OCI-LY7 (cell line): ENCODE data around the gene CATSPER1. TPM values are rescaled to one million over a fixed set of nuclear protein-coding genes. Genes with fewer than 3 reads are reported as not detected.

Experiments used
- BruUV-seq: library from RNA; stranded (reverse); fragments of 400-500 nt; replicated peaks from 2 replicates; lab custom pipeline; 2021; lab: Mats Ljungman, UMichigan
- CTCF ChIA-PET: fragments of 300-600 bp; sonication (Branson Sonifier 250); formaldehyde crosslinking; loops from one replicate; lab custom pipeline; 2022; ENCODE audit warnings: antibody characterized with exemption; ENCODE audit not compliant: unreplicated experiment; lab: Charles Lee
- POLR2A ChIA-PET: fragments of 300-600 bp; sonication (Branson Sonifier 250); formaldehyde crosslinking; loops from one replicate; lab custom pipeline; 2022; ENCODE audit warnings: antibody characterized with exemption; lab: Charles Lee
- DNase-seq: peaks from one replicate; pipeline ENCODE4 v3.0.0-alpha.2; 2015; ENCODE audit warnings: low spot score
- H2AFZ ChIP-seq: fragments of 200-600 bp; sonication (generic), shearing (Covaris generic); 2 replicates; pipeline ENCODE4 v1.6.1; 2014; ENCODE audit warnings: mild to moderate bottlenecking, antibody characterized with exemption, low read length, moderate library complexity
- H3K27ac ChIP-seq: fragments of 200-600 bp; sonication (generic); 2 replicates; pipeline ENCODE4 v1.5.1; 2014; ENCODE audit warnings: mixed run types, low read depth, mild to moderate bottlenecking, moderate library complexity, low read length, inconsistent platforms; ENCODE audit not compliant: poor library complexity, severe bottlenecking
- H3K36me3 ChIP-seq: fragments of 200-600 bp; sonication (generic); 2 replicates; pipeline ENCODE4 v1.6.1; 2014; ENCODE audit warnings: mild to moderate bottlenecking, antibody characterized with exemption, low read length, moderate library complexity, mixed read lengths; ENCODE audit not compliant: insufficient read depth
- H3K4me1 ChIP-seq: fragments of 200-600 bp; sonication (generic); 2 replicates; pipeline ENCODE4 v1.5.1; 2014; ENCODE audit warnings: mild to moderate bottlenecking, low read length; ENCODE audit not compliant: insufficient read depth, poor library complexity, severe bottlenecking
- H3K4me2 ChIP-seq: fragments of 200-600 bp; sonication (generic); 2 replicates; pipeline ENCODE4 v1.6.1; 2014; ENCODE audit warnings: mild to moderate bottlenecking, low read length
- H3K4me3 ChIP-seq: fragments of 200-600 bp; sonication (generic); 2 replicates; pipeline ENCODE4 v1.5.1; 2014; ENCODE audit warnings: mild to moderate bottlenecking, low read depth, low read length; ENCODE audit not compliant: poor library complexity, severe bottlenecking
- H3K79me2 ChIP-seq: fragments of 200-600 bp; sonication (generic); 2 replicates; pipeline ENCODE4 v1.6.1; 2016; ENCODE audit warnings: low read depth, mild to moderate bottlenecking, low read length, moderate library complexity, mixed read lengths; ENCODE audit not compliant: insufficient read depth
- H3K9me2 ChIP-seq: fragments of 200-600 bp; sonication (generic); 2 replicates; pipeline ENCODE4 v1.6.1; 2016; ENCODE audit warnings: mild to moderate bottlenecking, low read length, mixed read lengths; ENCODE audit not compliant: insufficient read depth
- H3K9me3 ChIP-seq: fragments of 200-600 bp; sonication (generic); 2 replicates; pipeline ENCODE4 v1.6.1; 2014; ENCODE audit warnings: mild to moderate bottlenecking, mixed run types, low read length, mixed read lengths
- H4K20me1 ChIP-seq: fragments of 200-600 bp; sonication (generic); 2 replicates; pipeline ENCODE4 v1.6.1; 2014; ENCODE audit warnings: mild to moderate bottlenecking, antibody characterized with exemption, low read length, moderate library complexity, mixed read lengths; ENCODE audit not compliant: insufficient read depth
- CTCF ChIP-seq: fragments of 200-600 bp; sonication (generic); conservative IDR thresholded peaks from 2 replicates; pipeline ENCODE4 v1.5.1; 2014; ENCODE audit warnings: mild to moderate bottlenecking, antibody characterized with exemption, low read length, moderate library complexity, mixed read lengths
- EZH2phosphoT487 ChIP-seq: fragments of 200-600 bp; sonication (generic); IDR thresholded peaks from 2 replicates; pipeline ENCODE4 v1.6.1; 2018; ENCODE audit warnings: low read depth, borderline replicate concordance, mild to moderate bottlenecking, mixed run types, antibody characterized with exemption, low read length, moderate library complexity, mixed read lengths
- intact Hi-C: fragments of 100-400 bp; cut with micrococcal nuclease; formaldehyde crosslinking; loops from one replicate; pipeline ENCODE4 v1.10.0; 2022; ENCODE audit not compliant: unreplicated experiment
- total RNA-seq, 2 experiments: library from RNA; depleted of rRNA in 1 of 2; stranded (reverse); fragments of >200 nt in 1 of 2; shearing (Covaris generic) in 1 of 2; gene quantifications; 2 replicates each; pipeline ENCODE4 v1.2.3, GENCODE V29; 2014 to 2022

The CATSPER1 gene
- total RNA-seq, 2 experiments from 2014 or later: not detected

GRCh38 chr11:66022401-66023185 is 3.7 kb downstream of the CATSPER1 start:
- BruUV-seq: no TSS peak
- intact Hi-C loops: no loop called here
- peak; percentile 53 for DNase-seq
- no peak overlapping the region for H2AFZ ChIP-seq
- no peaks in the 10 kb centered on the region for H3K79me2 ChIP-seq
- TF ChIP-seq EZH2phosphoT487 (no peak), CTCF (peak; percentile 86)
- H3K9me3 ChIP-seq: no peaks in the 10 kb centered on the region
- H3K4me1 ChIP-seq: no peaks in the 10 kb centered on the region
- no peak overlapping the region for H3K4me3 ChIP-seq
- ChIA-PET POLR2A (no interaction called here), CTCF (interaction anchor here (1.3 to 1.4 kb wide), 2 partner anchors 20 to 23 kb away, joined by 3 to 5 read pairs; partner anchors contain the start of gene BANF1)
- H3K4me2 ChIP-seq: no peak overlapping the region
- no peak overlapping the region for H3K27ac ChIP-seq
- H3K36me3 ChIP-seq: no peaks in the 10 kb centered on the region
- H4K20me1 ChIP-seq: no peaks in the 10 kb centered on the region
- H3K9me2 ChIP-seq: no peaks in the 10 kb centered on the region

- DNase-seq: no peak
- Histone ChIP-seq H3K79me2 (no peaks in the 10 kb centered on the region), H3K36me3 (no peaks in the 10 kb centered on the region), H3K4me1 (no peaks in the 10 kb centered on the region), H4K20me1 (no peaks in the 10 kb centered on the region), H3K27ac (no peak overlapping the region), H3K4me3 (no peak overlapping the region), H3K9me2 (no peaks in the 10 kb centered on the region), H2AFZ (no peak overlapping the region), H3K9me3 (no peaks in the 10 kb centered on the region), H3K4me2 (no peak overlapping the region)
- intact Hi-C loops: no loop called here
- TF ChIP-seq CTCF: no peak
- TF ChIP-seq EZH2phosphoT487: no peak
- POLR2A ChIA-PET: no interaction called here
- BruUV-seq: no TSS peak
- CTCF ChIA-PET: no interaction called here
Observed at GRCh38 chr11:66020618-66021357, 5.5 kb downstream of the CATSPER1 start.
